H9 (cell line): ENCODE results near the gene NMT1. TPM values are rescaled to one million over a fixed set of nuclear protein-coding genes. Genes with fewer than 3 reads are reported as not detected.

Experiments
- DNase-seq: peaks from one replicate; pipeline ENCODE4 v3.0.0-alpha.2; 2017
- H2AFZ ChIP-seq: one replicate; pipeline ENCODE4 v1.6.1; 2013; ENCODE audit warnings: mild to moderate bottlenecking, low read length, control low read depth, moderate library complexity
- H2AK5ac ChIP-seq: 2 replicates; pipeline ENCODE4 v1.6.1; 2013; ENCODE audit warnings: low read length, control low read depth, mixed read lengths; ENCODE audit not compliant: insufficient read length
- H2BK120ac ChIP-seq: one replicate; pipeline ENCODE4 v1.6.1; 2013; ENCODE audit warnings: low read depth, mild to moderate bottlenecking, low read length, control low read depth, inconsistent platforms; ENCODE audit not compliant: poor library complexity, severe bottlenecking
- H2BK12ac ChIP-seq: 2 replicates; pipeline ENCODE4 v1.6.1; 2013; ENCODE audit warnings: low read length, control low read depth, mixed read lengths, low read depth; ENCODE audit not compliant: insufficient read length
- H2BK15ac ChIP-seq: 2 replicates; pipeline ENCODE4 v1.6.1; 2013; ENCODE audit warnings: low read depth, low read length, control low read depth
- H2BK20ac ChIP-seq: one replicate; pipeline ENCODE4 v1.6.1; 2013; ENCODE audit warnings: low read depth, mild to moderate bottlenecking, low read length, control low read depth, inconsistent platforms; ENCODE audit not compliant: poor library complexity, severe bottlenecking
- H2BK5ac ChIP-seq: 2 replicates; pipeline ENCODE4 v1.6.1; 2013; ENCODE audit warnings: low read length, control low read depth, mixed read lengths; ENCODE audit not compliant: insufficient read length
- H3K14ac ChIP-seq: 2 replicates; pipeline ENCODE4 v1.6.1; 2013; ENCODE audit warnings: low read length, control low read depth; ENCODE audit not compliant: insufficient read depth
- H3K18ac ChIP-seq: 2 replicates; pipeline ENCODE4 v1.6.1; 2013; ENCODE audit warnings: low read depth, mild to moderate bottlenecking, mixed read lengths, low read length, control low read depth; ENCODE audit not compliant: insufficient read length
- H3K23ac ChIP-seq: 2 replicates; pipeline ENCODE4 v1.6.1; 2013; ENCODE audit warnings: low read length, control low read depth, mixed read lengths, low read depth; ENCODE audit not compliant: insufficient read length
- H3K23me2 ChIP-seq: 2 replicates; pipeline ENCODE4 v1.6.1; 2013; ENCODE audit warnings: low read depth, mild to moderate bottlenecking, mixed read lengths, low read length, control low read depth; ENCODE audit not compliant: insufficient read length, poor library complexity, severe bottlenecking
- H3K27ac ChIP-seq: 2 replicates; pipeline ENCODE4 v1.5.1; 2013; ENCODE audit warnings: low read length, control low read depth, mixed read lengths, low read depth; ENCODE audit not compliant: insufficient read length
- H3K27me3 ChIP-seq: 2 replicates; pipeline ENCODE4 v1.6.1; 2013; ENCODE audit warnings: low read length, control low read depth, inconsistent platforms; ENCODE audit not compliant: insufficient read depth
- H3K4ac ChIP-seq: 2 replicates; pipeline ENCODE4 v1.6.1; 2013; ENCODE audit warnings: low read depth, mild to moderate bottlenecking, control low read depth, inconsistent platforms, low read length, moderate library complexity
- H3K4me1 ChIP-seq: 2 replicates; pipeline ENCODE4 v1.6.1; 2013; ENCODE audit warnings: low read length, control low read depth, inconsistent platforms; ENCODE audit not compliant: insufficient read depth
- H3K4me2 ChIP-seq: 2 replicates; pipeline ENCODE4 v1.6.1; 2013; ENCODE audit warnings: low read length, control low read depth, mixed read lengths; ENCODE audit not compliant: insufficient read length, insufficient read depth
- H3K56ac ChIP-seq: 2 replicates; pipeline ENCODE4 v1.6.1; 2013; ENCODE audit warnings: low read depth, mild to moderate bottlenecking, mixed read lengths, low read length, control low read depth; ENCODE audit not compliant: insufficient read length
- H3K79me1 ChIP-seq: 2 replicates; pipeline ENCODE4 v1.6.1; 2013; ENCODE audit warnings: low read depth, mild to moderate bottlenecking, moderate library complexity, low read length, control low read depth, inconsistent platforms; ENCODE audit not compliant: insufficient read depth, poor library complexity, severe bottlenecking
- H3K79me2 ChIP-seq: 2 replicates; pipeline ENCODE4 v1.6.1; 2013; ENCODE audit warnings: low read length, control low read depth, inconsistent platforms; ENCODE audit not compliant: insufficient read depth
- H3K9ac ChIP-seq: 2 replicates; pipeline ENCODE4 v1.6.1; 2013; ENCODE audit warnings: low read length, control low read depth, mixed read lengths; ENCODE audit not compliant: insufficient read length; ENCODE audit errors: extremely low read depth
- H3K9me3 ChIP-seq: one replicate; pipeline ENCODE4 v1.6.1; 2013; ENCODE audit warnings: low read depth, low read length, inconsistent platforms; ENCODE audit not compliant: control insufficient read depth
- H3T11ph ChIP-seq: one replicate; pipeline ENCODE4 v1.6.1; 2013; ENCODE audit warnings: mild to moderate bottlenecking, low read length, control low read depth, inconsistent platforms
- H4K20me1 ChIP-seq: one replicate; pipeline ENCODE4 v1.6.1; 2013; ENCODE audit not compliant: control insufficient read depth, insufficient read length, insufficient read depth
- H4K5ac ChIP-seq: 2 replicates; pipeline ENCODE4 v1.6.1; 2013; ENCODE audit warnings: low read depth, mild to moderate bottlenecking, mixed read lengths, low read length, control low read depth; ENCODE audit not compliant: insufficient read length
- H4K8ac ChIP-seq: replicated peaks from 2 replicates; pipeline ENCODE4 v1.6.1; 2013; ENCODE audit warnings: low read length, control low read depth, mixed read lengths, low read depth; ENCODE audit not compliant: insufficient read length
- H4K91ac ChIP-seq: 2 replicates; pipeline ENCODE4 v1.6.1; 2013; ENCODE audit warnings: low read depth, mild to moderate bottlenecking, moderate library complexity, mixed read lengths, low read length, control low read depth; ENCODE audit not compliant: insufficient read length
- H3K27ac Mint-ChIP-seq, 3 experiments: 2 replicates in 2 of 3; 3 replicates in 1 of 3; pipeline ENCODE4 v1.8.0; 2020 to 2021; ENCODE audit warnings: mixed read lengths in 3 of 3, mild to moderate bottlenecking in 1 of 3, moderate library complexity in 1 of 3
- H3K27me3 Mint-ChIP-seq: 2 replicates; pipeline ENCODE4 v1.8.0; 2021; ENCODE audit warnings: low read depth, mild to moderate bottlenecking, moderate library complexity, mixed read lengths
- H3K36me3 Mint-ChIP-seq, 3 experiments: 2 replicates in 2 of 3; 3 replicates in 1 of 3; pipeline ENCODE4 v1.8.0; 2020 to 2021; ENCODE audit warnings: low read depth in 3 of 3, mixed read lengths in 3 of 3; ENCODE audit not compliant: insufficient read depth in 1 of 3
- H3K4me1 Mint-ChIP-seq, 2 experiments: 2 replicates each; pipeline ENCODE4 v1.8.0; 2020; ENCODE audit warnings: mixed read lengths in 2 of 2
- H3K4me3 Mint-ChIP-seq, 2 experiments: 2 replicates in 1 of 2; 3 replicates in 1 of 2; pipeline ENCODE4 v1.8.0; 2020 to 2021; ENCODE audit warnings: mild to moderate bottlenecking in 2 of 2, mixed read lengths in 2 of 2, moderate library complexity in 1 of 2
- H3K9me3 Mint-ChIP-seq, 2 experiments: 2 replicates in 1 of 2; 3 replicates in 1 of 2; pipeline ENCODE4 v1.8.0; 2020; ENCODE audit warnings: mild to moderate bottlenecking in 2 of 2, mixed read lengths in 2 of 2, moderate library complexity in 1 of 2
- WGBS: extraction: QIAGEN DNeasy Blood & Tissue Kit; methylation state at CpG from one replicate; pipeline ENCODE4 v1.1.7; 2013; ENCODE audit warnings: missing lambda C conversion rate, low lambda C conversion rate, mixed read lengths; ENCODE audit not compliant: insufficient read length; ENCODE audit errors: extremely low coverage; 5-methylcytosine and 5-hydroxymethylcytosine counted together
- total RNA-seq: library from RNA; stranded (reverse); gene quantifications from 2 replicates; pipeline ENCODE4 v1.2.1, GENCODE V29; 2021
- TF ChIP-seq, protein P1 (sequence below): fragments of 200-600 bp; sonication (generic); conservative IDR thresholded peaks from 3 replicates; pipeline ENCODE4 v1.8.0; 2021; ENCODE audit warnings: antibody characterized with exemption, mild to moderate bottlenecking

Gene NMT1
- total RNA-seq, 1 experiment from 2014 or later, result 150 TPM

DNA sequence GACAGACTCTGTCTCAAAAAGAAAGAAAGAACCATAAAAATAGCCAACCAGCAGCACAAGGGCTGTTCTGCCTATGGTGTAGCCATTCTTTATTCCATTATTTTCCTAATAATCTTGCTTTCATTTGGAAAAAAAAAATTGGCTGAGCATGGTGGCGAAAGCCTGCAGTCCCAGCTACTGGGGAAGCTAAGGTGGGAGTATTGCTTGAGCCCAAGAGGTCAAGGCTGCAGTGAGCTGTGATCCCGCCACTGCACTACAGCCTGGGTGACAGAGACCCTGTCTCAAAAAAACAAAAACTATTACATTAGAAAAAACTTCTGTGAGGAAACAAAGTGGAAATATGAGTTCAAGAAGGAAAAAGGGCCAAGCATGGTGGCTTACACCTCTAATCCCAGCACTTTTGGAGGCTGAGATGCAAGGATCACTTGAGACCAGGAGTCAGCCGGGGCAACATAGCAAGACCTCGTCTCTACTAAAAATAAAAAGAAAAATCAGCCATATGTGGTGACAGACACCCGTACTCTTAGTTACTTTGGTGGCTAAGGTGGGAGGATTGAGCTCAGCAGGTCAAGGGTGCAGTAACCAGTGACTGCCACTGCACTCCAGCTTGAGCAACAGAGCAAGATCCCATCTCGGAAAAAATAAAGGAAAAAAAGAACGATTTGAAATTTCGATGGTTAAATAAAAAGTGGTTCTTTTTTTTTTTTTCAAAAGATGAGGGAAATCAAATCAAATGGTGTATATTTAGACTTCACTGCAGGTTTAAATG, 12.1 kb upstream of the NMT1 start:
- Histone ChIP-seq H2AK5ac (no peak overlapping the region), H3K4me2 (no peak overlapping the region), H3K14ac (no peak overlapping the region), H4K91ac (no peak overlapping the region), H4K20me1 (peaks cover 2% of the 10 kb centered on the region), H3K23ac (no peak overlapping the region), H3T11ph (no peak overlapping the region), H3K23me2 (peaks cover 13% of the 10 kb centered on the region), H3K4ac (no peak overlapping the region), H3K9ac (no peak overlapping the region), H3K79me2 (peaks cover 2% of the 10 kb centered on the region; the same call in 1 of the 2 replicates), H3K27ac (no peak overlapping the region), H2BK120ac (no peak overlapping the region), H2AFZ (no peak overlapping the region), H3K4me1 (no peaks in the 10 kb centered on the region; the same call in 1 of the 2 replicates), H2BK5ac (no peak overlapping the region), H4K8ac (no peak overlapping the region), H3K27me3 (no peaks in the 10 kb centered on the region), H3K56ac (no peak overlapping the region), H2BK12ac (no peak overlapping the region), H3K18ac (no peak overlapping the region), H4K5ac (peak overlapping the region; percentile 31), H2BK15ac (no peak overlapping the region), H3K79me1 (no peaks in the 10 kb centered on the region), H3K9me3 (no peaks in the 10 kb centered on the region), H2BK20ac (no peak overlapping the region)
- peaks cover 27% of the 10 kb centered on the region in 2 experiments for H3K4me1 Mint-ChIP-seq
- DNase-seq, result no peak
- no peak overlapping the region; a peak in 2 of 7 replicates for H3K27ac Mint-ChIP-seq
- TF ChIP-seq, protein P1, sequence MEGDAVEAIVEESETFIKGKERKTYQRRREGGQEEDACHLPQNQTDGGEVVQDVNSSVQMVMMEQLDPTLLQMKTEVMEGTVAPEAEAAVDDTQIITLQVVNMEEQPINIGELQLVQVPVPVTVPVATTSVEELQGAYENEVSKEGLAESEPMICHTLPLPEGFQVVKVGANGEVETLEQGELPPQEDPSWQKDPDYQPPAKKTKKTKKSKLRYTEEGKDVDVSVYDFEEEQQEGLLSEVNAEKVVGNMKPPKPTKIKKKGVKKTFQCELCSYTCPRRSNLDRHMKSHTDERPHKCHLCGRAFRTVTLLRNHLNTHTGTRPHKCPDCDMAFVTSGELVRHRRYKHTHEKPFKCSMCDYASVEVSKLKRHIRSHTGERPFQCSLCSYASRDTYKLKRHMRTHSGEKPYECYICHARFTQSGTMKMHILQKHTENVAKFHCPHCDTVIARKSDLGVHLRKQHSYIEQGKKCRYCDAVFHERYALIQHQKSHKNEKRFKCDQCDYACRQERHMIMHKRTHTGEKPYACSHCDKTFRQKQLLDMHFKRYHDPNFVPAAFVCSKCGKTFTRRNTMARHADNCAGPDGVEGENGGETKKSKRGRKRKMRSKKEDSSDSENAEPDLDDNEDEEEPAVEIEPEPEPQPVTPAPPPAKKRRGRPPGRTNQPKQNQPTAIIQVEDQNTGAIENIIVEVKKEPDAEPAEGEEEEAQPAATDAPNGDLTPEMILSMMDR, result peak; percentile 38; the same call in 2 of the 3 replicates
- no peaks in the 10 kb centered on the region for H3K27me3 Mint-ChIP-seq
- H3K4me3 Mint-ChIP-seq, result peak overlapping the region; percentile 17 to 51; a peak in 3 of 5 replicates
- peaks cover 2 to 11% (median 7%) of the 10 kb centered on the region in 3 experiments; a peak in 5 of 7 replicates for H3K36me3 Mint-ChIP-seq
- 100% methylated on average over 2 of the region's 8 CpGs for WGBS
- no peaks in the 10 kb centered on the region for H3K9me3 Mint-ChIP-seq
